ENCODE data around the gene DAB2IP. TPM values are rescaled to one million over a fixed set of nuclear protein-coding genes. Genes with fewer than 3 reads are reported as not detected.
A peak's percentile ranks its signal among the peaks of the same experiment; 100 is the strongest.

DAB2IP gene
- total and polyA plus RNA-seq, 5 donors from 2014 or later, result not detected

DNA sequence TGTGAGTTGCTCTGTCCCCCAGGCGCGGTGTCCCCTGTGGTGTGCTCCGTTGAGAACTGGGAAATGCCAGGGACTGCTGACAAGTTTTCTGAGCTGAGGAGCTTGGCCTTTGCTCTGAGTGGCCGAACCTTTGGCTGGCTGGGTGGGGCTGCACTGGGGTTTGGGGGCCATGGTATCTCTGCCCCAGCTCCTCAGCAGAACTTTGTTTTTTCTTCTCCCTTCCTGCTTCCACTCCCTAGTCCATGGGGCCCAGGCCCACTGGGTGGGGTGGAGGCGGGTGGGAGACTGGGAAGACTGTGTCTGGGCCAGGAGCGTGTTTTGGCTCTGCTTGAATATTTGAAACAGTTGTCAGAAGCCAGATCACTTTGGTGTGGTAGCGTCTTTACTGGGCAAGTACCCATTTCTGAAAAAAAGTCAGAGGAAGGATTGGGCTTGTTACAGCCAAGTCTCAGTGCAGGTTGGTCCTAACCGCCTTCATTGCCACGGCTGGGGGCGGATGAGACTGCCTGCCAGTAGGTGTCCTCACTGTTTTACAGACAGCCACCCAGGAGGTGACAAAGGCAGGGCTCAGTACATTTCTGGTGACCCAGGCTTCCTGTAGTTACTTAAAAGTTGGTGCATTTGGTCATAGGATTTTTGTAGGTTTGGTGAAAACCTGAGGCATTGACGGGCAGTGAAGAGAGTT lies 92.7 kb downstream of the DAB2IP start:
- Histone ChIP-seq H3K27me3 (ENCODE audit: control insufficient read depth, insufficient read depth, low read length) (no peaks in the 10 kb centered on the region), H3K4me3 (ENCODE audit: low read depth, low read length) (no peak overlapping the region), H3K36me3 (ENCODE audit: control insufficient read depth, insufficient read depth, low read length) (no peaks in the 10 kb centered on the region), H3K27ac (ENCODE audit: insufficient read depth, low read length, poor library complexity, severe bottlenecking) (no peak overlapping the region), H3K9me3 (ENCODE audit: control insufficient read depth in 2 of 2, low read length in 2 of 2) (no peaks in the 10 kb centered on the region), H3K4me1 (ENCODE audit: control insufficient read depth, insufficient read depth, low read length, poor library complexity, severe bottlenecking) (no peaks in the 10 kb centered on the region)
- ATAC-seq (ENCODE audit: low read depth in 2 of 2), result no peak
- H3K27ac Mint-ChIP-seq, result no peak overlapping the region
- H3K27me3 Mint-ChIP-seq, result peaks cover 4% of the 10 kb centered on the region
- peaks cover 0 to 2% (median 0%) of the 10 kb centered on the region in 7 donors for H3K9me3 Mint-ChIP-seq
- H3K4me3 Mint-ChIP-seq, result no peak overlapping the region
- H3K4me1 Mint-ChIP-seq, result peaks cover 0 to 18% (median 2%) of the 10 kb centered on the region in 4 donors
- DNase-seq, result peak in 1 of 3 donors; percentile 72
- H3K36me3 Mint-ChIP-seq, result no peaks in the 10 kb centered on the region

GRCh38 chr9:121744687-121745395 lies 93.4 kb downstream of the DAB2IP start:
- no peaks in the 10 kb centered on the region for H3K36me3 Mint-ChIP-seq
- no peaks in the 10 kb centered on the region for H3K4me1 ChIP-seq (ENCODE audit: control insufficient read depth, insufficient read depth, low read length, poor library complexity, severe bottlenecking)
- H3K9me3 Mint-ChIP-seq, result no peaks in the 10 kb centered on the region
- H3K4me1 Mint-ChIP-seq, result peaks cover 0 to 18% (median 2%) of the 10 kb centered on the region in 4 donors
- H3K27me3 Mint-ChIP-seq, result peaks cover 4% of the 10 kb centered on the region
- DNase-seq (no peak), ATAC-seq (ENCODE audit: low read depth in 2 of 2) (no peak)
- H3K4me3 ChIP-seq (ENCODE audit: low read depth, low read length), result no peak overlapping the region
- no peaks in the 10 kb centered on the region for H3K27me3 ChIP-seq (ENCODE audit: control insufficient read depth, insufficient read depth, low read length)
- no peaks in the 10 kb centered on the region for H3K36me3 ChIP-seq (ENCODE audit: control insufficient read depth, insufficient read depth, low read length)
- H3K9me3 ChIP-seq (ENCODE audit: control insufficient read depth in 2 of 2, low read length in 2 of 2), result no peaks in the 10 kb centered on the region
- H3K27ac Mint-ChIP-seq, result no peak overlapping the region
- H3K27ac ChIP-seq (ENCODE audit: insufficient read depth, low read length, poor library complexity, severe bottlenecking), result no peak overlapping the region
- H3K4me3 Mint-ChIP-seq, result no peak overlapping the region

DNA sequence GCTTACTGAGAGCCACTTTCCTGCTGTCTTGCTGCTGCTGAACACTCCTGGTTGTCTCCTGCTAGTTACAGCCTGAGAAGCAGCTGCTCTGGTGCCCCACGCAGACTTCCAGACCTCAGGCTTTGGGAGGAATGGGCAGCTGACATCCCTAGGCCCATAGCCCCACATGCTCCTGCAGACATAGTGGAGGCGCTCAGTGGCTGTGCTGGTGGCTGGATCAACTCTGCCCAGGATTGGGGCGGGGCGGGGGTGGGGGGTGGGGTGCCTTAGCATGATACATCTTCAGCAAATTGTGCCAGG lies 93.9 kb downstream of the DAB2IP start:
- Mint-ChIP-seq H3K4me1 (peaks cover 0 to 18% (median 2%) of the 10 kb centered on the region in 4 donors), H3K27ac (no peak overlapping the region), H3K36me3 (no peaks in the 10 kb centered on the region), H3K4me3 (no peak overlapping the region), H3K27me3 (peaks cover 2% of the 10 kb centered on the region), H3K9me3 (no peaks in the 10 kb centered on the region)
- H3K27me3 ChIP-seq (ENCODE audit: control insufficient read depth, insufficient read depth, low read length), result no peaks in the 10 kb centered on the region
- H3K4me3 ChIP-seq (ENCODE audit: low read depth, low read length), result no peak overlapping the region
- no peaks in the 10 kb centered on the region for H3K9me3 ChIP-seq (ENCODE audit: control insufficient read depth in 2 of 2, low read length in 2 of 2)
- ATAC-seq (ENCODE audit: low read depth in 2 of 2), result no peak
- H3K4me1 ChIP-seq (ENCODE audit: control insufficient read depth, insufficient read depth, low read length, poor library complexity, severe bottlenecking), result no peaks in the 10 kb centered on the region
- no peak overlapping the region for H3K27ac ChIP-seq (ENCODE audit: insufficient read depth, low read length, poor library complexity, severe bottlenecking)
- no peak for DNase-seq
- no peaks in the 10 kb centered on the region for H3K36me3 ChIP-seq (ENCODE audit: control insufficient read depth, insufficient read depth, low read length)

GRCh38 chr9:121746411-121746810 lies 95.0 kb downstream of the DAB2IP start:
- Mint-ChIP-seq H3K27me3 (no peaks in the 10 kb centered on the region), H3K27ac (no peak overlapping the region), H3K9me3 (no peaks in the 10 kb centered on the region), H3K4me3 (no peak overlapping the region), H3K36me3 (no peaks in the 10 kb centered on the region), H3K4me1 (peaks cover 0 to 18% (median 2%) of the 10 kb centered on the region in 4 donors)
- DNase-seq (no peak), ATAC-seq (ENCODE audit: low read depth in 2 of 2) (no peak)
- Histone ChIP-seq H3K27me3 (ENCODE audit: control insufficient read depth, insufficient read depth, low read length) (no peaks in the 10 kb centered on the region), H3K27ac (ENCODE audit: insufficient read depth, low read length, poor library complexity, severe bottlenecking) (no peak overlapping the region), H3K9me3 (ENCODE audit: control insufficient read depth in 2 of 2, low read length in 2 of 2) (no peaks in the 10 kb centered on the region), H3K4me3 (ENCODE audit: low read depth, low read length) (no peak overlapping the region), H3K4me1 (ENCODE audit: control insufficient read depth, insufficient read depth, low read length, poor library complexity, severe bottlenecking) (no peaks in the 10 kb centered on the region), H3K36me3 (ENCODE audit: control insufficient read depth, insufficient read depth, low read length) (no peaks in the 10 kb centered on the region)

- ATAC-seq (ENCODE audit: low read depth in 2 of 2), result no peak
- H3K9me3 Mint-ChIP-seq, result no peaks in the 10 kb centered on the region
- no peaks in the 10 kb centered on the region for H3K4me1 ChIP-seq (ENCODE audit: control insufficient read depth, insufficient read depth, low read length, poor library complexity, severe bottlenecking)
These were observed 95.4 kb downstream of the DAB2IP start for GRCh38 chr9:121746866-121747265.

GRCh38 chr9:121748074-121748473 lies 96.6 kb downstream of the DAB2IP start:
- Histone ChIP-seq H3K4me3 (ENCODE audit: low read depth, low read length) (no peak overlapping the region), H3K36me3 (ENCODE audit: control insufficient read depth, insufficient read depth, low read length) (no peaks in the 10 kb centered on the region), H3K4me1 (ENCODE audit: control insufficient read depth, insufficient read depth, low read length, poor library complexity, severe bottlenecking) (no peaks in the 10 kb centered on the region), H3K27me3 (ENCODE audit: control insufficient read depth, insufficient read depth, low read length) (no peaks in the 10 kb centered on the region), H3K27ac (ENCODE audit: insufficient read depth, low read length, poor library complexity, severe bottlenecking) (no peak overlapping the region), H3K9me3 (ENCODE audit: control insufficient read depth in 2 of 2, low read length in 2 of 2) (no peaks in the 10 kb centered on the region)
- Mint-ChIP-seq H3K27me3 (no peaks in the 10 kb centered on the region), H3K27ac (peak overlapping the region in 2 of 3 donors; percentile 15 to 22), H3K9me3 (no peaks in the 10 kb centered on the region), H3K4me3 (peak overlapping the region in 2 of 4 donors; percentile 4 to 13), H3K36me3 (no peaks in the 10 kb centered on the region), H3K4me1 (peaks cover 0 to 18% (median 2%) of the 10 kb centered on the region in 4 donors)
- DNase-seq (peak in 1 of 3 donors; percentile 51), ATAC-seq (ENCODE audit: low read depth in 2 of 2) (peak in 1 of 2 donors; percentile 35)

More at GRCh38 chr9:121746866-121747265, 95.4 kb downstream of the DAB2IP start:
- H3K27me3 ChIP-seq (ENCODE audit: control insufficient read depth, insufficient read depth, low read length), result no peaks in the 10 kb centered on the region
- H3K27me3 Mint-ChIP-seq, result no peaks in the 10 kb centered on the region
- no peak overlapping the region for H3K4me3 ChIP-seq (ENCODE audit: low read depth, low read length)
- no peak for DNase-seq
- no peak overlapping the region for H3K4me3 Mint-ChIP-seq
- no peak overlapping the region for H3K27ac Mint-ChIP-seq
- no peak overlapping the region for H3K27ac ChIP-seq (ENCODE audit: insufficient read depth, low read length, poor library complexity, severe bottlenecking)
- H3K36me3 ChIP-seq (ENCODE audit: control insufficient read depth, insufficient read depth, low read length), result no peaks in the 10 kb centered on the region
- peaks cover 0 to 18% (median 2%) of the 10 kb centered on the region in 4 donors for H3K4me1 Mint-ChIP-seq
- H3K36me3 Mint-ChIP-seq, result no peaks in the 10 kb centered on the region
- H3K9me3 ChIP-seq (ENCODE audit: control insufficient read depth in 2 of 2, low read length in 2 of 2), result no peaks in the 10 kb centered on the region

GRCh38 chr9:121748727-121749423 lies 97.4 kb downstream of the DAB2IP start:
- ATAC-seq (ENCODE audit: low read depth in 2 of 2) (no peak), DNase-seq (no peak)

More at GRCh38 chr9:121748727-121749423, 97.4 kb downstream of the DAB2IP start:
- no peak overlapping the region for H3K27ac Mint-ChIP-seq
- H3K9me3 ChIP-seq (ENCODE audit: control insufficient read depth in 2 of 2, low read length in 2 of 2), result no peaks in the 10 kb centered on the region
- no peaks in the 10 kb centered on the region for H3K36me3 ChIP-seq (ENCODE audit: control insufficient read depth, insufficient read depth, low read length)
- H3K27ac ChIP-seq (ENCODE audit: insufficient read depth, low read length, poor library complexity, severe bottlenecking), result no peak overlapping the region
- no peak overlapping the region for H3K4me3 Mint-ChIP-seq
- H3K4me3 ChIP-seq (ENCODE audit: low read depth, low read length), result no peak overlapping the region
- peaks cover 0 to 18% (median 2%) of the 10 kb centered on the region in 4 donors for H3K4me1 Mint-ChIP-seq
- no peaks in the 10 kb centered on the region for H3K27me3 ChIP-seq (ENCODE audit: control insufficient read depth, insufficient read depth, low read length)
- H3K9me3 Mint-ChIP-seq, result no peaks in the 10 kb centered on the region
- H3K36me3 Mint-ChIP-seq, result no peaks in the 10 kb centered on the region
- no peaks in the 10 kb centered on the region for H3K4me1 ChIP-seq (ENCODE audit: control insufficient read depth, insufficient read depth, low read length, poor library complexity, severe bottlenecking)
- H3K27me3 Mint-ChIP-seq, result no peaks in the 10 kb centered on the region

Data from CD4-positive, CD25-positive, alpha-beta regulatory T cell (primary cell).